HG02759 (cell line): ENCODE measurements around the gene RC3H1.
"Not testable (repeated sequence)": the region's sequence is repeated elsewhere in the genome, so short reads cannot be mapped to it uniquely, and the experiment has no call there.

Experiments used
- ATAC-seq: cut with Tn5 transposase; IDR thresholded peaks from one replicate; pipeline ENCODE4 v1.9.1; 2021; ENCODE audit warnings: mild to moderate bottlenecking, moderate library complexity; ENCODE audit not compliant: unreplicated experiment

Gene RC3H1

DNA sequence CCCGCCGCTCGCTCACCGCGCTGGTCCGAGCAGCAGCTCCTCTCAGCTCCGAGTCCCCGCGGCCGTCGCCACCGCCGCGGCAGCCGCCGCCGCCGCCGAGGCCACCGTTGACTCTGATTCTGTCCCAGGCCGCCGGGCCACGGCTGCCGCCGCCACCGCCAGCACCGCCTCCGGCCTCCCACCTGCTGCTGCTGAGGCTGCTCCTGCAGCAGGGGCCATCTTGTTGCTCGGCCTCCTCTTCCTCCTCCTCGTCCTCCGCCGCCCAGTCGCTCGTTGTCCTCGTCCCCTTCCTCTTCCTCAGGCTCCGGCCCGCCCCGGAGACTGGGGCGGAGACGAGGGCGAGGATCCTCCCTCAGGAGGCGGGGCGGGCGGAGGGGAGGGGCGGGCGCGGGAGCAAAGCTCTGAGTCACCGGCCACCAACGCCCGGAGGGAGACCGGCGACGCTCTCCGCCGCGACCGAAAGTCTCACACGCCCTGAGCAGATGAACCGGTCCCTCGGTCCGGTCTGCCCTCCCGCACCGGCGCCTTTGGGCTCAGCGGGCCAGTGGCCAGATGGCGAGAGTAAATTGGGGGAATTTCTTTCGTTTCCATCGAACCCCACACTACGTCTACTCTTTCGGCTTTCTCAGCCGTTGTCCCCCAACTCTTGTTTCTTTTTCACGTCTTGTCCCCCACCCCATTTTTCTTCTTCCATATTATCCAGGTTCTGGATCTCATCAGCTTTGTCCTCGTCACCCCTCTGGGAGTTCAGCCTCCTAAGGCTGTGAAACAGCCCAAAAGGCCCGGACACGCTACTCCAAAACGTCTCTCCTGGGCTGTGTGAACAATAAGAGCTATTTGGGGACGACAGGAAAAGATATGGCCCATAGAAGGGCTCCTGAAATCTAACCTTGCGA lies at the start of gene RC3H1:
TSS of gene RC3H1 (minus strand) at position 278 of the 896 bp plus-strand sequence. CDS start 29,372 bp downstream, outside the sequence.
- peak; percentile 93 for ATAC-seq

- ATAC-seq = no peak
These were observed 48.5 kb upstream of the RC3H1 start for GRCh38 chr1:174070614-174071013.

GRCh38 chr1:174068000-174068399 lies 45.8 kb upstream of the RC3H1 start:
- no peak for ATAC-seq

GRCh38 chr1:174060090-174060489 lies 37.9 kb upstream of the RC3H1 start:
- no peak for ATAC-seq

DNA sequence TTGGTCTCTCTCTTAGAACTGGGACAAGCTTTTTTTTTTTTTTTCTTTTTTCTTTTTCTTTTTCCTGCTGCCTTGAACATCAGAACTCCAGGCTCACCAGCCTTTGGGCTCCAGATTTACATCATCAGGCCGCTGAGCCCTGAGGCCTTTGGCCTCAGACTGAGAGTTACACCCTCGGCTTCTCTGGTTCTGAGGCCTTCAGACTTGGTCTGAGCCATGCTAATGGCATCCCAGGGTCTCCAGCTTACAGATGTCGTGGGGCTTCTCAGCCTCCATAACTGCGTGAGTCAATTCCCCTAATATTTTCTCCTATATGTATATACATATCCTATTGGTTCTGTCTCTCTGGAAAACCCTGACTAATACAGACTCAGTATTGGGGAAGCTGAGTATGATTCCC lies 36.5 kb upstream of the RC3H1 start:
- no peak for ATAC-seq

- not testable (repeated sequence) for ATAC-seq
These were observed 34.5 kb upstream of the RC3H1 start for GRCh38 chr1:174056609-174057008.

DNA sequence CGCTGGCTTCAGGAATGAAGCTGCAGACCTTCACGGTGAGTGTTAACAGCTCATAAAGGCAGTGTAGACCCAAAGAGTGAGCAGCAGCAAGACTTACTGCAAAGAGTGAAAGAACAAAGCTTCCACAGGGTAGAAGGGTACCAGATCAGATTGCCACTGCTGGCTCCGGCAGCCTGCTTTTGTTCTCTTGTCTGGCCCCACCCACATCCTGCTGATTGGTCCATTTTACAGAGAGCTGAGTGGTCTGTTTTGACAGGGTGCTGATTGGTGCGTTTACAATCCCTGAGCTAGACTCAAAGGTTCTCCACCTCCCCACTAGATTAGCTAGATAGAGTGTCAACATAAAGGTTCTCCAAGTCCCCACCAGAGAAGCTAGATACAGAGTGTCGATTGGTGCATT lies 33.6 kb upstream of the RC3H1 start:
- not testable (repeated sequence) for ATAC-seq

- no peak for ATAC-seq
These were observed 31.7 kb upstream of the RC3H1 start for GRCh38 chr1:174053826-174054225.

DNA sequence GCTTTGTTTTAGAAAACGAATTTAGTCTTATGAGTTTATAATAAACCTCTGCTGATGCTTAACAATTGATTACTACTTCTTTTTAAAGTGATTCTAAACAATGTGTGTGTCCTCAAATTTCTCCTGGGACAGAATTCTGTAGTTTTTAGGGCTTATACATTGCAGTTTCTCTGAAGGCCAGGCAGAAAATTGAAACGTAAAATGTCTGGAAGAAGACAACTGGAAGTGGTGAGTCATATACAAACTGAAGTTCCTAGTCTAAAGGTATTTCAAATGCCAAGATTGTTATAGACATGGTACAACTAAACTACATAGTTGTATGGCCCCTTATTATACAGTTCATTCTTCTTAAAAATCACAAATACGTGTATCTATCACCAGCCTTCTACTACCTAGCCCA lies 30.5 kb upstream of the RC3H1 start:
- ATAC-seq = no peak

DNA sequence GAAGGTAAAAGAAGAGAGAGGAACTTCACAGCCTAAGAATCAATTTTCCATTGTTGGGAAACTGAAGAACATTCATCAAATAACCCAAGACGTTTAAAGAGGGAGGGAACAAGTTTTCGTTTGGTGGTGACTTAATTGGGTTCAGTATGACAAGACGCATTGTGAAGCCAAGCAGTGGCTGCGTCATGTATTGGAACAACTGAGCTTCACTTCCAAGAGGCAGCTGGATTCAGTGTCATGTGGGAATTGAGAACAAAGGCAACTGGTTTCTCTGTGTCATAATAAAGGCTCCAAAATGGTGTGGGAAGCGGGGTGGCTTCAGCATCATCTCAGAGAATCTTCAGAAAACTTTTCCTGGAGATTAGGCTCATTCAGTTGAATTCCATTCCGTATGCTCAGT lies 29.8 kb upstream of the RC3H1 start:
- ATAC-seq = no peak

- no peak for ATAC-seq
These were observed 27.4 kb upstream of the RC3H1 start for GRCh38 chr1:174049514-174049913.

GRCh38 chr1:174044418-174045222 lies 22.5 kb upstream of the RC3H1 start:
- ATAC-seq = no peak

DNA sequence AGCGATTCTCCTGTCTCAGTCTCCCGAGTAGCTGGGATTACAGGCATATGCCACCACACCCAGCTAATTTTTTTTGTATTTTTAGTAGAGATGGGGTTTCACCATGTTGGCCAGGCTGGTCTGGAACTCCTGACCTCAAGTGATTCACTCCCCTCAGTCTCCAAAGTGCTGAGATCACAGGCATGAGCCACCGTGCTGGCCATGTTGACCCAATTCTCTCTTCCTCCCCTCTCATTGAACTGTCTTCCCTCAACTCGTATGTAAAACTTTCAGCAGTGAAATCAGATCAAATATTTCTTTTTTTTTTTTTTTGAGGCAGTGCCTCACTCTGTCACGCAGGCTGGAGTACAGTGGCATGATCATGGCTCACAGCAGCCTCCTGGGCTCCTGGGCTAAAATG lies 20.4 kb upstream of the RC3H1 start:
- not testable (repeated sequence) for ATAC-seq

GRCh38 chr1:174041369-174041768 lies 19.2 kb upstream of the RC3H1 start:
- no peak for ATAC-seq

GRCh38 chr1:174040387-174040786 lies 18.2 kb upstream of the RC3H1 start:
- no peak for ATAC-seq

DNA sequence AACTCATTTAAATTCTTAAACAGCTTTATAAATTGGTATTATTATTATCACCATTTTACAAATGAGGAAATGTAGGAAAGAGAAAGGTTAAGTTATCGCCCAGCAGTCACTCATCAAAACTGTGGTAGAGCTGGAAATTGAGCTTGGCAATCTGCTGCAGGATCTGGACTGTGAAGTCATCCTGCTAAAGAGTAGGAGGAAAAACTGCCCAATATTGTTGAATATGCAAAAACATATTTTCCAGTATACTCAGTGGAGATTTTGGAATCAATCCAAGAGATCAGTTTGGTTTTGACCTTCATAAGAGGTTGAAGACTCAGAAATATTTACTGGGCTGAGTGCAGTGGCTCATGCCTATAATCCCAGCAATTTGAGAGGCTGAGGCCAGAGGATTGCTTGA lies 16.9 kb upstream of the RC3H1 start:
- no peak for ATAC-seq

DNA sequence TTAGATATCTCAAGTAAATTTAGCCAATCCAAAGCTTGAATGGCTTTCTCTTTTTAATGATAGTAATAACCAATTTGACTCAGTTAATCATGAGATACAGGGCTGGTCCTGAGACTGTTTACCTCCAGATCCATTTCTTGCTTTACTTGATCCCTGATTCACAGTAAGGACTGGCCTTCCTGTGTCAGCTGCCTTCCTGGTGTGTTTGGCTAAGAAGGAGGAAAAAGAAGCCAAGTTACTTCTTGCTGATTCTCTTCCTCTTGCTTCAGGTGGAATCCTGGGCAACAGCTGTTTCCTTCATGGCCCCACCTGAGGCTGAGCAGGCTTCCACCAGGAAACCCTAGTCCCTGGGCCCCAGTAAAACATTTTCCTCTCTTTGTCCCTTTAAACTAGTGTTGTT lies 14.6 kb upstream of the RC3H1 start:
- ATAC-seq = no peak

DNA sequence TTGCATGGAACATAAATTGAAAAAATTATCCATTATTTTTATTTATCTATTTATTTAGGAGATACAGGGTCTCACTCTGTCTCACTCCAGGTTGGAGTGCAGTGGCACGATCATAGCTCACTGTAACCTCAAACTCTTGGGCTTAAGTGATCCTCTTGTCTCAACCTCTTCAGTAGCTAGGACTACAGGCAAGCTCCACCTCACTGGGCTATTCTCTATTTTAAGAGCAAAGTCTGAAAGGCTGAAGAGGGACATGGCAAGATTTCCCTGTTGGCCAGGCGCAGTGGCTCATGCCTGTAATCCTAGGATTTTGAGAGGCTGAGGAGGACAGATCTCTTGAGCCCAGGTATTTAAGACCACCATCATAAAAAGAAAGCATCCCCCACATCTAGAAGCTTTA lies 14.0 kb upstream of the RC3H1 start:
- no peak for ATAC-seq

DNA sequence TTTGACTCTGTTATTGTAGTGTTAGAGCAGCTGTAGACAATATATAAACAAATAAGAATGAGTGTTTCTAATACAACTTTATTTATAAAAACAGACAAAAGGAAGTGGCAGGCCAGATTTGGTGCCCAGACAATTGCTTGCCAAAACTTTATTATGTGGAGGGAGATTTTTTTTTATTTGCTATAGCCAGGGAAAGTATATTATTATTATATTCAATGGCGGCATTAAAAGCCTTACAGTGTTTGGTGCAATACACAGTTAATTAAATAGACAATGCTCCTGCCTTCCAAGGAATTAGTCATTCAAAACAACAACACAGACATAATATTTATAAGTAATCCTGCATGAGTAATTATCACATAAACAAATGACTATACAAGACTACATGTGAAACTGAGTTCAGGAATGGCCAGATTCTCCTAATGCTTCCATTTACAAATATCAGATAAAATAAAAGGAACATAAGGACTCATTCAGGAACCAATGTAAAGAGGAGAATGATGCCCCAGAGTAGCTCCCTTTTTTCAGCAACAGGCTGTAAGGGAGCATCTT lies 10.6 kb upstream of the RC3H1 start:
- no peak for ATAC-seq

GRCh38 chr1:174031099-174031498 lies 8.9 kb upstream of the RC3H1 start:
- ATAC-seq = no peak

DNA sequence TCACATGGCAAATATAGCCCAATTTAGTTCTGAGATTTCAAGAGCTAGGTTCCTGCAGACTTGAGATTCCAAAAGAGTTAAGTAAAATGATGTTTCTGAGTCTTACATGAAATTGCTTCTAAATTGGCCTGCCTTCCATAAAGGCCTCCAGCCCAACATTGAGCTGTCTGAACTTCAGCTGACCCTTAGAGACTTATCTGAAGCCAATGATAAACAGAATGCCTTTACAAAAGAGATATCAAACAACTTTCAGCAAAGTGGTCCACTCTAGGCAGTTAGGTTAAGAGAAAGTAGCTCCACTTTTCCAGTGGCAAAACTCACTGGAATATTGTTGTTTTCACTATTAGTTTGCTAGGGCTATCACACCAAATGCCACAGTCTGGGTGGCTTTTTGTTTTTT lies 6.3 kb upstream of the RC3H1 start:
- ATAC-seq = no peak

DNA sequence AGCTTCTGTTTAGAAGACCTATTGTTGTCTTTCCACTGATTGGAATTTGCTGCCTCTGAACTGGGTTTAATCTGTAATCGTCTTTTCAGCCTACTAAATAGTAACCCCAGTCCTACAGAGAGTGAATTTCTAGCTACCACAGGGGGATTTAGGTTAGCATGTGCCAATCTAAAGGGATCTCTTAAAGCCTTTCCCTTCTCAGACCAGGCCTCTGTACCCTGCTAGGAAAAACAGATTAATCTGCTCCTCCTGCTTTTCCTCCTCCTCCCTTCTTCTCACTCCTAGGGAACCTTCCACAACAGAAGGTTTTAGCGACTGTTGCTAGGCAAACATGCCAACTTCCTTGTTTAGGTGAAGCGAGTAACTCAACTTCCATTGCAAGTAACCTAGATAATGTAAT lies 1.3 kb upstream of the RC3H1 start:
- no peak for ATAC-seq
